Trophoblast cell (in vitro differentiated cells and primary cell): ENCODE results near the gene STAB1.
A peak's percentile ranks its signal among the peaks of the same experiment; 100 is the strongest.

Source experiments
- DNase-seq, 2 donors: peaks; one replicate each; pipeline ENCODE4 v3.0.0-alpha.2; 2016
- H2AFZ ChIP-seq: 2 replicates; pipeline ENCODE4 v1.6.1; 2013; ENCODE audit warnings: low read length, moderate library complexity, mild to moderate bottlenecking; ENCODE audit not compliant: insufficient read depth, poor library complexity
- H2AK5ac ChIP-seq: 2 replicates; pipeline ENCODE4 v1.6.1; 2013; ENCODE audit warnings: mild to moderate bottlenecking, low read length
- H2BK120ac ChIP-seq: 2 replicates; pipeline ENCODE4 v1.6.1; 2013; ENCODE audit warnings: low read length, mild to moderate bottlenecking, moderate library complexity; ENCODE audit not compliant: insufficient read depth, poor library complexity
- H2BK12ac ChIP-seq: 2 replicates; pipeline ENCODE4 v1.6.1; 2013; ENCODE audit warnings: mild to moderate bottlenecking, low read length, moderate library complexity
- H2BK5ac ChIP-seq: 2 replicates; pipeline ENCODE4 v1.6.1; 2013; ENCODE audit warnings: low read length, low read depth, moderate library complexity, mild to moderate bottlenecking; ENCODE audit not compliant: poor library complexity
- H3K14ac ChIP-seq: 2 replicates; pipeline ENCODE4 v1.6.1; 2013; ENCODE audit warnings: mild to moderate bottlenecking, low read length
- H3K18ac ChIP-seq: 2 replicates; pipeline ENCODE4 v1.6.1; 2013; ENCODE audit warnings: mild to moderate bottlenecking, low read length
- H3K23ac ChIP-seq: 2 replicates; pipeline ENCODE4 v1.6.1; 2013; ENCODE audit warnings: low read length
- H3K27ac ChIP-seq: 2 replicates; pipeline ENCODE4 v1.5.1; 2013; ENCODE audit warnings: low read depth, mild to moderate bottlenecking, inconsistent platforms, low read length, moderate library complexity
- H3K27me3 ChIP-seq: 2 replicates; pipeline ENCODE4 v1.6.1; 2013; ENCODE audit warnings: inconsistent platforms, mild to moderate bottlenecking, low read length, moderate library complexity; ENCODE audit not compliant: insufficient read depth
- H3K36me3 ChIP-seq, 2 experiments: 1 replicate in 1 of 2; 2 replicates in 1 of 2; pipeline ENCODE4 v1.6.1; 2013; ENCODE audit warnings: low read length in 2 of 2, mild to moderate bottlenecking in 2 of 2, moderate library complexity in 1 of 2; ENCODE audit not compliant: insufficient read depth in 2 of 2, control insufficient read depth in 1 of 2
- H3K4ac ChIP-seq: 2 replicates; pipeline ENCODE4 v1.6.1; 2013; ENCODE audit warnings: low read depth, mild to moderate bottlenecking, low read length, moderate library complexity
- H3K4me1 ChIP-seq, 2 experiments: 1 replicate in 1 of 2; 2 replicates in 1 of 2; pipeline ENCODE4 v1.6.1; 2013; ENCODE audit warnings: low read length in 2 of 2, mild to moderate bottlenecking in 2 of 2, moderate library complexity in 1 of 2; ENCODE audit not compliant: insufficient read depth in 2 of 2, control insufficient read depth in 1 of 2
- H3K4me2 ChIP-seq: 2 replicates; pipeline ENCODE4 v1.6.1; 2013; ENCODE audit warnings: inconsistent platforms, mild to moderate bottlenecking, low read length, moderate library complexity
- H3K4me3 ChIP-seq: 2 replicates; pipeline ENCODE4 v1.5.1; 2013; ENCODE audit warnings: mild to moderate bottlenecking, low read depth, low read length, inconsistent platforms
- H3K79me1 ChIP-seq: one replicate; pipeline ENCODE4 v1.6.1; 2013; ENCODE audit warnings: low read length
- H3K79me2 ChIP-seq: 2 replicates; pipeline ENCODE4 v1.6.1; 2013; ENCODE audit warnings: low read length, mild to moderate bottlenecking; ENCODE audit not compliant: control insufficient read depth, insufficient read depth, poor library complexity
- H3K9ac ChIP-seq: 2 replicates; pipeline ENCODE4 v1.6.1; 2013; ENCODE audit warnings: mild to moderate bottlenecking, low read length
- H3K9me3 ChIP-seq: 2 replicates; pipeline ENCODE4 v1.6.1; 2013; ENCODE audit warnings: low read depth, mild to moderate bottlenecking, control low read depth, inconsistent platforms, low read length; ENCODE audit not compliant: insufficient read depth
- H4K12ac ChIP-seq: 2 replicates; pipeline ENCODE4 v1.6.1; 2013; ENCODE audit warnings: low read depth, mild to moderate bottlenecking, low read length, moderate library complexity
- H4K8ac ChIP-seq: 2 replicates; pipeline ENCODE4 v1.6.1; 2013; ENCODE audit warnings: low read depth, mild to moderate bottlenecking, low read length, moderate library complexity
- H4K91ac ChIP-seq: one replicate; pipeline ENCODE4 v1.6.1; 2013; ENCODE audit warnings: low read depth, mild to moderate bottlenecking, low read length, moderate library complexity
- WGBS: extraction: QIAGEN DNeasy Blood & Tissue Kit; methylation state at CpG from one replicate; pipeline ENCODE4 v1.1.7; 2013; ENCODE audit warnings: missing lambda C conversion rate; ENCODE audit not compliant: insufficient read length, insufficient coverage; ENCODE audit errors: extremely low coverage; 5-methylcytosine and 5-hydroxymethylcytosine counted together

Gene STAB1

DNA sequence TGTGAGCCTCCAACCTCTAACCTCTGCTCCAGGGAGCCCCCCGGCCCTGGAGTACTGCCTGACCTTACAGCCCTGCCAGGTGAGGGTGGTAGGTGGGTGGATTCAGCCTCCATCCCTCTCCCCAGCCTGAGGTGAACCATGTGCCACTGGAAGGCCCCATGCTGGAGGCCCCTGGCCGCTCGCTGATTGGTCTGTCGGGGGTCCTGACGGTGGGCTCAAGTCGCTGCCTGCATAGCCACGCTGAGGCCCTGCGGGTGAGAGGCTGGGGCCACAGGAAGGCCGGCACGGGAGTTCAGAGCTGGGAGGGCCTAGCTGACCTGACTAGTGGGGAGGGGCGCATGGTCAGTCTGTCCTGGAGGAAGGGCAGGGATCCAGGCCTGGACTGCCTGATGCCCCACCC lies 19.4 kb downstream of the STAB1 start:
- Histone ChIP-seq H3K4me3 (no peak overlapping the region), H3K36me3 (no peaks in the 10 kb centered on the region), H3K4me2 (no peak overlapping the region), H3K27me3 (no peaks in the 10 kb centered on the region), H3K4ac (no peak overlapping the region), H2BK120ac (no peak overlapping the region), H3K9me3 (peaks cover 4% of the 10 kb centered on the region), H3K27ac (no peak overlapping the region), H2BK5ac (no peak overlapping the region), H4K91ac (no peak overlapping the region), H3K14ac (no peak overlapping the region), H2AFZ (no peak overlapping the region), H3K79me1 (no peaks in the 10 kb centered on the region), H3K9ac (no peak overlapping the region), H4K12ac (no peak overlapping the region), H4K8ac (no peak overlapping the region), H3K79me2 (no peaks in the 10 kb centered on the region), H3K23ac (no peak overlapping the region), H2BK12ac (no peak overlapping the region), H3K18ac (no peak overlapping the region), H2AK5ac (no peak overlapping the region), H3K4me1 (peaks cover 0 to 6% of the 10 kb centered on the region in 2 experiments)
- no peak for DNase-seq
- no CpG with 5 or more reads among the region's 11 CpGs for whole genome bisulfite sequencing

DNA sequence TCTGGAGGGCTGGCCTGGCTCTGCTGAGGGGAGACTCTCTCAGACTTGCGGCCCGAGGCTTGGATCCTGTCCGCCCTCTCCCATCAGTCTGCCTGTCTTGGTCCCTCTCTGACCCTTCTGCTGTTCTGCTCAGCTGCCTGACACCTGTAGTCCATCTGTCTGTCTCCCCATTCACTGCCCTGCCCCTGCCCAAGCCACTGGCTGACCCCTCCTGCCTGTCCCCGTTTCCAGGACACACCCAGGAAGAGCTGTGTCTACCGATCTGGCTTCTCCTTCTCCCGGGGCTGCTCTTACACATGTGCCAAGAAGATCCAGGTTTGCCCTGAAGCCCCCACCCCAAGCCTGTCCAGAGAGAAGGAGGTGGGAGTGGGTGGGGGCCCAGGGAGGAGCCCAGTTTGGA lies 20.1 kb downstream of the STAB1 start:
- Histone ChIP-seq H3K9me3 (peaks cover 5% of the 10 kb centered on the region), H3K27me3 (no peaks in the 10 kb centered on the region), H3K18ac (no peak overlapping the region), H2BK12ac (no peak overlapping the region), H3K4me1 (peaks cover 0 to 6% of the 10 kb centered on the region in 2 experiments), H4K12ac (no peak overlapping the region), H3K79me1 (no peaks in the 10 kb centered on the region), H3K4me3 (no peak overlapping the region), H3K79me2 (no peaks in the 10 kb centered on the region), H3K36me3 (no peaks in the 10 kb centered on the region), H3K23ac (no peak overlapping the region), H3K9ac (no peak overlapping the region), H2AFZ (no peak overlapping the region), H4K8ac (no peak overlapping the region), H3K4me2 (no peak overlapping the region), H3K4ac (no peak overlapping the region), H3K27ac (no peak overlapping the region), H2BK120ac (no peak overlapping the region), H4K91ac (no peak overlapping the region), H2BK5ac (no peak overlapping the region), H2AK5ac (no peak overlapping the region), H3K14ac (no peak overlapping the region)
- WGBS, result no CpG with 5 or more reads among the region's 6 CpGs
- DNase-seq, result no peak

DNA sequence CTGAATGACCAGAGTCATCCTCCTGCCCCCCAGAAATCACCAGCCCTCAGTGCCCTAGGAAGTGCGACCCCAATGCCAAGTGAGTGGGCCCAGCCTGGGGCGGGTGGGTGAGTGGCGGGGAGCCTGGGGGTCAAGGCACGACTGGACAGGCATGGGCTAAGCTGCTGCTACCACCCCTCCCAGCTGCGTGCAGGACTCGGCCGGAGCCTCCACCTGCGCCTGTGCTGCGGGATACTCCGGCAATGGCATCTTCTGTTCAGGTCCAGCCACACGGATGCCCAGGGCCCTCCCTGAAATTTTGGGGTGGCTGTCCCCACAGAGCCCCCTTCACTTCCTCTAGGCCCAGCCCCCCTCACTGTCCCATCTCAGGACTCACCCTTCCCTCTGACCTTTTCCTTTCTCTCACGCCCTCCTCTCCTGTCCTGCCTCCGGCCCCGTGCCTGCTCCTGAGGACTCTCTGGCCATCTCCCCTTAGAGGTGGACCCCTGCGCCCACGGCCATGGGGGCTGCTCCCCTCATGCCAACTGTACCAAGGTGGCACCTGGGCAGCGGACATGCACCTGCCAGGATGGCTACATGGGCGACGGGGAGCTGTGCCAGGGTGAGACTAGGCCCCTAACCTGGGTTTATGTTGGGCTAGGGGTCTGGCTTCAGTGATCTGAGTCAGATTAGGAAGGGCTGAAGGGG lies 21.5 kb downstream of the STAB1 start:
- Histone ChIP-seq H3K9me3 (peaks cover 5% of the 10 kb centered on the region), H3K36me3 (no peaks in the 10 kb centered on the region), H3K9ac (no peak overlapping the region), H4K91ac (no peak overlapping the region), H4K12ac (no peak overlapping the region), H3K23ac (no peak overlapping the region), H2AK5ac (no peak overlapping the region), H2BK12ac (no peak overlapping the region), H2BK120ac (no peak overlapping the region), H3K27me3 (no peaks in the 10 kb centered on the region), H3K4ac (no peak overlapping the region), H3K4me3 (no peak overlapping the region), H3K79me2 (no peaks in the 10 kb centered on the region), H3K4me1 (peaks cover 0 to 6% of the 10 kb centered on the region in 2 experiments), H2AFZ (no peak overlapping the region), H3K14ac (no peak overlapping the region), H3K4me2 (no peak overlapping the region), H3K18ac (no peak overlapping the region), H4K8ac (no peak overlapping the region), H2BK5ac (no peak overlapping the region), H3K27ac (no peak overlapping the region), H3K79me1 (no peaks in the 10 kb centered on the region)
- no peak for DNase-seq
- WGBS, result no CpG with 5 or more reads among the region's 19 CpGs

DNA sequence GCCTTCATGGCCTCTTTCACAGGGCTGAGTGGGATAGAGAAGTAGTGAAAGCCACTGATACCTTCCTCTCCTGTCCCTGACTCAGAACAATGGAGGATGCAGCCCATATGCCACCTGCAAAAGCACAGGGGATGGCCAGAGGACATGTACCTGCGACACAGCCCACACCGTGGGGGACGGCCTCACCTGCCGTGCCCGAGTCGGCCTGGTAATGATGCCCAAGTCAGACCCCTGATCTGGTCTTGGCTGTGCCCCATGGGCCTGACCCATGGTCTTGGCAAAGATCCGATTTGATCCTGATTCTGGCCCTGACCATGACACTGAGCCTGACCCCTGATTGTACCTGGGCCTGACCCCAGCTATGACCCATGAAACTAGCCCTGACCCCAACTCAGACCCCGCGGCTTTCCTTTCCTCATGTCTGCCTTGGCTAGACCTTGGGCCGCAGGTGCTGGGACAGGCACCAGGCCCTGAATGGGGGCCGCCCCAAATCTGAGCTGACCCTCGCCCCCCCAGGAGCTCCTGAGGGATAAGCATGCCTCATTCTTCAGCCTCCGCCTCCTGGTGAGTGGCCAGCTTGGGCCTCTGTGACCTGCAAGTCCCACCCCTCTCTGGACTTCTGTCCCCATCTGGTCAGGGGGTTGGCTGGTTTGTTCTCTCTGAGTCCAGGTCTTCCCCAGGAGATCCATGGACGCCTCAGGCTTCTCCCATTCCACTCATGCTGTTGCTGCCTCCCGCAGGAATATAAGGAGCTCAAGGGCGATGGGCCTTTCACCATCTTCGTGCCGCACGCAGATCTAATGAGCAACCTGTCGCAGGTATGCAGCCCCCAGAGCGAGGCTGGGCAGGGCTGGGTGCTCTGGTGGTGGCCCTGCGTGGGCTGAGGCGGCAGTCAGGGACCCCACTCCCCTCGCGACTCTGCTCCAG lies 22.9 kb downstream of the STAB1 start:
- H3K79me2 ChIP-seq, result no peaks in the 10 kb centered on the region
- no peaks in the 10 kb centered on the region for H3K27me3 ChIP-seq
- H4K12ac ChIP-seq, result no peak overlapping the region
- DNase-seq, result peak; percentile 22 to 53
- H2BK12ac ChIP-seq, result no peak overlapping the region
- H3K36me3 ChIP-seq, result peaks cover 6 to 10% of the 10 kb centered on the region in 2 experiments
- H3K9me3 ChIP-seq, result peaks cover 8% of the 10 kb centered on the region
- no peak overlapping the region for H3K23ac ChIP-seq
- no peak overlapping the region for H3K18ac ChIP-seq
- H4K8ac ChIP-seq, result no peak overlapping the region
- no peak overlapping the region for H3K14ac ChIP-seq
- H3K9ac ChIP-seq, result no peak overlapping the region
- peak overlapping the region; percentile 33 for H3K4me2 ChIP-seq
- H2BK120ac ChIP-seq, result no peak overlapping the region
- H2BK5ac ChIP-seq, result no peak overlapping the region
- no peak overlapping the region for H3K27ac ChIP-seq
- no peak overlapping the region for H2AK5ac ChIP-seq
- WGBS, result no CpG with 5 or more reads among the region's 25 CpGs
- no peak overlapping the region for H3K4me3 ChIP-seq
- no peaks in the 10 kb centered on the region for H3K79me1 ChIP-seq
- no peak overlapping the region for H2AFZ ChIP-seq
- H3K4me1 ChIP-seq, result peaks cover 0 to 6% of the 10 kb centered on the region in 2 experiments
- no peak overlapping the region for H4K91ac ChIP-seq
- H3K4ac ChIP-seq, result no peak overlapping the region
